ENCODE results near the gene TMEM132D.

DNA sequence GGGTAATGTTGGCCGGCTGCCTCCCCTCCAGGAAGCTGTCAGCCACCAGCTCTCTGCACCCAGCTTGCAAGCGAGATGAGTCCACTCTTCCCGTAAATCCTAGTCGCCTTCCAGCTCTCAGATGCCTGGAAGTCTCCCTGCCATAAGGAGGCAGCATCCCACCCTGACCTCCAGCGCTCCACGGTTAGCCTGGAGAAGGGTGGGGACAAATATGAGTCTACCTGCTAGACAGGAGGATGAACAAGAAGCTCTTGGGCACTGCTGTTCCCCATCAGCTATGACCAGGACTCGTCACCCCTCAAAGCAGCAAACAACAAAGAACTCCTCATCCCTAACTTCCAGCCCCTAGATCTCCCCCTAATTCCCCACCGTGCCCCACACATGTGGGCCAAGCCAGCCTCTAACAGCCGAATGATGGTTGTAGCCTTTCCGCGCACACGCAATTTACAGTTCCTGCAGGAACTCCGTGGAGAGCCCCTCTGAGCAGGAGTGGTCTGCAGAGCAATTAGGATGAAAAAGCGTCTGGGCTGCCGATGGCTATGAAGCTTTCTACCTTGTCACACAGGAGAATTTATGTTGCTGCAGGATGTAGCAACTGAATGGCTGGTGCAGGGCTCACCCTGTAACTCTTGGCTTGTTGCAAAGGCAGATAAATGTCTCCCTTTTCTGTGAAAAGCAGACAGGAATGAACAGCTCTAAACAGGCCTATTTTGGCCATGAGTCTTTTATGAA, 869.1 kb downstream of the TMEM132D start:
- TF ChIP-seq, protein P1, sequence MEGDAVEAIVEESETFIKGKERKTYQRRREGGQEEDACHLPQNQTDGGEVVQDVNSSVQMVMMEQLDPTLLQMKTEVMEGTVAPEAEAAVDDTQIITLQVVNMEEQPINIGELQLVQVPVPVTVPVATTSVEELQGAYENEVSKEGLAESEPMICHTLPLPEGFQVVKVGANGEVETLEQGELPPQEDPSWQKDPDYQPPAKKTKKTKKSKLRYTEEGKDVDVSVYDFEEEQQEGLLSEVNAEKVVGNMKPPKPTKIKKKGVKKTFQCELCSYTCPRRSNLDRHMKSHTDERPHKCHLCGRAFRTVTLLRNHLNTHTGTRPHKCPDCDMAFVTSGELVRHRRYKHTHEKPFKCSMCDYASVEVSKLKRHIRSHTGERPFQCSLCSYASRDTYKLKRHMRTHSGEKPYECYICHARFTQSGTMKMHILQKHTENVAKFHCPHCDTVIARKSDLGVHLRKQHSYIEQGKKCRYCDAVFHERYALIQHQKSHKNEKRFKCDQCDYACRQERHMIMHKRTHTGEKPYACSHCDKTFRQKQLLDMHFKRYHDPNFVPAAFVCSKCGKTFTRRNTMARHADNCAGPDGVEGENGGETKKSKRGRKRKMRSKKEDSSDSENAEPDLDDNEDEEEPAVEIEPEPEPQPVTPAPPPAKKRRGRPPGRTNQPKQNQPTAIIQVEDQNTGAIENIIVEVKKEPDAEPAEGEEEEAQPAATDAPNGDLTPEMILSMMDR (conservative IDR thresholded peaks at IDR 0.05; ENCODE audit: low read length) = no peak
- TF ChIP-seq EZH2phosphoT487 (IDR thresholded peaks at IDR 0.05; ENCODE audit: borderline replicate concordance, low read depth, low read length) = no peak

All from OCI-LY7 (cell line).